Endothelial cell of umbilical vein (primary cell): Measurements from ENCODE around the gene LPP. TPM values are rescaled to one million over a fixed set of nuclear protein-coding genes. Genes with fewer than 3 reads are reported as not detected.

ENCODE experiments used
- BruUV-seq: library from RNA; stranded (reverse); fragments of 400-500 nt; replicated peaks from 2 replicates; lab custom pipeline; 2021; lab: Mats Ljungman, UMichigan
- CTCF ChIA-PET: fragments of 300-600, 350-600 bp; sonication (Branson Sonifier 250); formaldehyde crosslinking; loops from one replicate; lab custom pipeline; 2021; ENCODE audit warnings: antibody characterized with exemption, inconsistent platforms; lab: Charles Lee
- POLR2A ChIA-PET: fragments of 300-600, 350-600 bp; sonication (Branson Sonifier 250); formaldehyde crosslinking; loops from one replicate; lab custom pipeline; 2021; ENCODE audit warnings: antibody characterized with exemption, inconsistent platforms; lab: Charles Lee
- DNase-seq: peaks from one replicate; pipeline ENCODE4 v3.0.0-alpha.2; 2011; ENCODE audit warnings: low read depth, low spot score
- FAIRE-seq: peaks from 2 replicates; lab custom pipeline; 2011; peaks lifted over from hg19 to GRCh38; lab: Jason Lieb, UNC
- H2AFZ ChIP-seq: 2 replicates; pipeline ENCODE4 v1.6.0; 2012; ENCODE audit warnings: low read depth, low read length, control low read depth, inconsistent platforms
- H3K27ac ChIP-seq: 2 replicates; pipeline ENCODE4 v1.5.1; 2011; ENCODE audit warnings: low read depth, mild to moderate bottlenecking, control low read depth, low read length, moderate library complexity; ENCODE audit not compliant: insufficient read depth
- H3K27me3 ChIP-seq, 2 experiments: 2 replicates each; pipeline versions ENCODE4 v1.6.0 to v1.6.1; 2011; ENCODE audit warnings: low read length in 2 of 2, mixed read lengths in 1 of 2; ENCODE audit not compliant: control insufficient read depth in 2 of 2, insufficient read depth in 2 of 2
- H3K36me3 ChIP-seq, 2 experiments: 2 replicates in 1 of 2; 3 replicates in 1 of 2; pipeline ENCODE4 v1.5.1; 2011; ENCODE audit warnings: low read length in 2 of 2, mild to moderate bottlenecking in 1 of 2, moderate library complexity in 1 of 2; ENCODE audit not compliant: control insufficient read depth in 2 of 2, insufficient read depth in 2 of 2; ENCODE audit errors: extremely low read depth in 1 of 2
- H3K4me1 ChIP-seq: 3 replicates; pipeline ENCODE4 v1.5.1; 2011; ENCODE audit warnings: mild to moderate bottlenecking, low read length; ENCODE audit not compliant: control insufficient read depth, insufficient read depth; ENCODE audit errors: extremely low read depth
- H3K4me2 ChIP-seq: 2 replicates; pipeline ENCODE4 v1.6.1; 2011; ENCODE audit warnings: low read length, control low read depth, mixed read lengths; ENCODE audit not compliant: insufficient read depth
- H3K4me3 ChIP-seq, 3 experiments: fragments of 200-600 bp in 1 of 3; sonication (generic), shearing (Covaris generic) in 1 of 3; replicated peaks in 1 of 3; 2 replicates each; pipeline ENCODE4 v1.5.1; 2011 to 2016; ENCODE audit warnings: control low read depth in 3 of 3, low read length in 3 of 3, mild to moderate bottlenecking in 2 of 3, inconsistent platforms in 1 of 3, low read depth in 1 of 3, moderate library complexity in 1 of 3; ENCODE audit not compliant: insufficient read depth in 1 of 3
- H3K79me2 ChIP-seq: 2 replicates; pipeline ENCODE4 v1.6.0; 2012; ENCODE audit warnings: low read length, inconsistent platforms; ENCODE audit not compliant: control insufficient read depth, insufficient read depth
- H3K9ac ChIP-seq: replicated peaks from 2 replicates; pipeline ENCODE3; 2011; ENCODE audit warnings: low read length, control low read depth; ENCODE audit not compliant: insufficient read depth; ENCODE audit errors: extremely low read depth
- H3K9me1 ChIP-seq: replicated peaks from 3 replicates; pipeline ENCODE4 v1.6.0; 2011; ENCODE audit warnings: mild to moderate bottlenecking, low read length; ENCODE audit not compliant: control insufficient read depth, insufficient read depth; ENCODE audit errors: extremely low read depth
- H3K9me3 ChIP-seq: replicated peaks from 2 replicates; pipeline ENCODE4 v1.5.1; 2012; ENCODE audit warnings: low read length, inconsistent platforms; ENCODE audit not compliant: control insufficient read depth, insufficient read depth
- H4K20me1 ChIP-seq: replicated peaks from 2 replicates; pipeline ENCODE3; 2011; ENCODE audit warnings: mild to moderate bottlenecking, low read length; ENCODE audit not compliant: control insufficient read depth, insufficient read depth; ENCODE audit errors: extremely low read depth
- EZH2 ChIP-seq: IDR thresholded peaks from 2 replicates; pipeline ENCODE4 v1.6.1; 2012; ENCODE audit warnings: borderline replicate concordance, low read depth, mild to moderate bottlenecking, moderate library complexity, low read length, inconsistent platforms; ENCODE audit not compliant: severe bottlenecking
- FOS ChIP-seq: IDR thresholded peaks from 2 replicates; pipeline ENCODE4 v1.6.1; 2011; ENCODE audit warnings: mild to moderate bottlenecking, low read length, moderate library complexity, borderline replicate concordance; ENCODE audit not compliant: insufficient read depth
- GATA2 ChIP-seq: IDR thresholded peaks from 2 replicates; pipeline ENCODE4 v1.7.0; 2011; ENCODE audit warnings: low read depth, mild to moderate bottlenecking, moderate library complexity, mixed read lengths, low read length; ENCODE audit not compliant: insufficient read length, insufficient read depth
- JUN ChIP-seq: IDR thresholded peaks from 2 replicates; pipeline ENCODE4 v1.6.1; 2011; ENCODE audit warnings: borderline replicate concordance, low read depth; ENCODE audit not compliant: insufficient read length, insufficient read depth
- MYC ChIP-seq: IDR thresholded peaks from one replicate; pipeline ENCODE4 v1.6.1; 2011; ENCODE audit warnings: mild to moderate bottlenecking, low read depth, low read length
- POLR2A ChIP-seq: IDR thresholded peaks from 2 replicates; pipeline ENCODE4 v1.6.1; 2012; ENCODE audit warnings: low read depth, mild to moderate bottlenecking, control low read depth, low read length
- POLR2AphosphoS5 ChIP-seq: IDR thresholded peaks from 2 replicates; pipeline ENCODE4 v1.6.1; 2012; ENCODE audit warnings: low read depth, mild to moderate bottlenecking, control low read depth, low read length, moderate library complexity; ENCODE audit not compliant: insufficient read depth
- dilution Hi-C: fragments of 300-500 bp; cut with MboI; formaldehyde crosslinking; loops from one replicate; pipeline ENCODE4 v1.15.0; 2019; ENCODE audit warnings: low sequenced_read_pairs; ENCODE audit not compliant: extremely low pct_ligation_motif_present
- intact Hi-C: fragments of 100-400 bp; cut with micrococcal nuclease; formaldehyde crosslinking; loops from one replicate; pipeline ENCODE4 v1.10.0; 2022
- polyA plus RNA-seq, 4 experiments: library from polyadenylated mRNA; depleted of rRNA in 3 of 4; stranded (reverse) in 3 of 4; unstranded in 1 of 4; fragments of >200 nt; gene quantifications; 2 replicates each; pipeline versions ENCODE4 v1.2.1 to v1.2.3, GENCODE V29; 2011 to 2012; ENCODE audit warnings: missing spikeins in 1 of 4
- total RNA-seq: library from RNA; stranded (reverse); gene quantifications from 2 replicates; pipeline ENCODE4 v1.2.3, GENCODE V29; 2021
- TF ChIP-seq, protein P1 (sequence below), 2 donors: IDR thresholded peaks; 1 replicate in 1 of 2; 2 replicates in 1 of 2; pipeline ENCODE4 v1.5.1; 2011; ENCODE audit warnings: low read length in 2 of 2, mild to moderate bottlenecking in 2 of 2, moderate library complexity in 2 of 2, control low read depth in 1 of 2, inconsistent platforms in 1 of 2, low read depth in 1 of 2; ENCODE audit not compliant: insufficient read depth in 1 of 2; ENCODE audit errors: extremely low read depth in 1 of 2
- TF ChIP-seq, protein P2 (sequence below): IDR thresholded peaks from 2 replicates; pipeline ENCODE4 v1.6.1; 2011; ENCODE audit not compliant: insufficient read depth, insufficient read length

Gene LPP
- total and polyA plus RNA-seq, 2 donors (not counting 3 experiments of a cell fraction or from before 2014, with no cell fraction given) = 16.9 to 153 TPM

DNA sequence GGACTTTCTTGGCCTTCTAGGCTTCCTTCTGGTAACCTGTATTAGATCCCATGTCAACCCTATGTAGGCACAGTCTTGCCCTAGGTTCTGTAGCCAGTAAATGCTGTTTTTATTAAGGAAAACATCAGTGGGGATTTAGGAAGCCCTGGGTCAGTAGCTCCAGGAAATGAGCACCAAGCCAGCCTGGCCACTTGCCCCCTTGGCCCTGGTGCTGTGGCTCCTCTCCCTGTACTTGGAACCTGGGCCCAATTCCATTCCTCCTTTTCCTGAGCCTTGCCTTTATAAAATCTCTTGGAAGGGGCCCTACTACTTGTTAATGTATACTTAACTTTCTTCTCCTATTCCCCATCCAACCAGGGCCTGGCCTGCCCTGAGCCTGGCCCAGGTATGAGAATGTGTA lies 774.0 kb downstream of the LPP start:
- H3K79me2 ChIP-seq = no peaks in the 10 kb centered on the region

More for the DNA sequence above, 774.0 kb downstream of the LPP start:
- no peaks in the 10 kb centered on the region for H4K20me1 ChIP-seq
- H2AFZ ChIP-seq = no peak overlapping the region
- TF ChIP-seq, protein P1, sequence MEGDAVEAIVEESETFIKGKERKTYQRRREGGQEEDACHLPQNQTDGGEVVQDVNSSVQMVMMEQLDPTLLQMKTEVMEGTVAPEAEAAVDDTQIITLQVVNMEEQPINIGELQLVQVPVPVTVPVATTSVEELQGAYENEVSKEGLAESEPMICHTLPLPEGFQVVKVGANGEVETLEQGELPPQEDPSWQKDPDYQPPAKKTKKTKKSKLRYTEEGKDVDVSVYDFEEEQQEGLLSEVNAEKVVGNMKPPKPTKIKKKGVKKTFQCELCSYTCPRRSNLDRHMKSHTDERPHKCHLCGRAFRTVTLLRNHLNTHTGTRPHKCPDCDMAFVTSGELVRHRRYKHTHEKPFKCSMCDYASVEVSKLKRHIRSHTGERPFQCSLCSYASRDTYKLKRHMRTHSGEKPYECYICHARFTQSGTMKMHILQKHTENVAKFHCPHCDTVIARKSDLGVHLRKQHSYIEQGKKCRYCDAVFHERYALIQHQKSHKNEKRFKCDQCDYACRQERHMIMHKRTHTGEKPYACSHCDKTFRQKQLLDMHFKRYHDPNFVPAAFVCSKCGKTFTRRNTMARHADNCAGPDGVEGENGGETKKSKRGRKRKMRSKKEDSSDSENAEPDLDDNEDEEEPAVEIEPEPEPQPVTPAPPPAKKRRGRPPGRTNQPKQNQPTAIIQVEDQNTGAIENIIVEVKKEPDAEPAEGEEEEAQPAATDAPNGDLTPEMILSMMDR (IDR thresholded peaks at IDR 0.05; ENCODE audit: extremely low read depth in 1 of 2, insufficient read depth in 1 of 2, low read depth in 1 of 2, low read length in 2 of 2) = no peak
- TF ChIP-seq, protein P2, sequence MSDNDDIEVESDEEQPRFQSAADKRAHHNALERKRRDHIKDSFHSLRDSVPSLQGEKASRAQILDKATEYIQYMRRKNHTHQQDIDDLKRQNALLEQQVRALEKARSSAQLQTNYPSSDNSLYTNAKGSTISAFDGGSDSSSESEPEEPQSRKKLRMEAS = no peak
- no peak for TF ChIP-seq FOS
- no peak for TF ChIP-seq MYC
- no peak for TF ChIP-seq GATA2
- TF ChIP-seq POLR2A = no peak
- TF ChIP-seq JUN = no peak
- TF ChIP-seq POLR2AphosphoS5 = no peak
- no peak for TF ChIP-seq EZH2
- H3K27ac ChIP-seq = no peak overlapping the region
- peaks cover 3% of the 10 kb centered on the region for H3K4me1 ChIP-seq
- no peak for DNase-seq
- no peak overlapping the region for H3K9ac ChIP-seq
- no peak overlapping the region for H3K4me2 ChIP-seq
- intact Hi-C loops = no loop called here
- dilution Hi-C loops = no loop called here
- BruUV-seq = no TSS peak
- H3K27me3 ChIP-seq = no peaks in the 10 kb centered on the region
- no peak overlapping the region for H3K4me3 ChIP-seq
- H3K36me3 ChIP-seq = no peaks in the 10 kb centered on the region
- POLR2A ChIA-PET = no interaction called here
- CTCF ChIA-PET = interaction anchor here (1.3 to 2.3 kb wide), 2 partner anchors 22 to 37 kb away, joined by 3 to 5 read pairs; no protein-coding TSS in a partner anchor
- H3K9me3 ChIP-seq = no peaks in the 10 kb centered on the region
- no peak for FAIRE-seq
- no peaks in the 10 kb centered on the region for H3K9me1 ChIP-seq
